OCI-M1 (cell line): ENCODE measurements around the gene FGF5.
"Not testable (repeated sequence)": the region's sequence is repeated elsewhere in the genome, so short reads cannot be mapped to it uniquely, and the experiment has no call there.

Experiments used
- DNase-seq: peaks from one replicate; lab custom pipeline; 2025; lab: John Stamatoyannopoulos, UW

Gene FGF5

GRCh38 chr4:80295336-80295735, 28.9 kb downstream of the FGF5 start:
- no peak for DNase-seq

GRCh38 chr4:80295826-80296225, 29.4 kb downstream of the FGF5 start:
- DNase-seq: no peak

DNA sequence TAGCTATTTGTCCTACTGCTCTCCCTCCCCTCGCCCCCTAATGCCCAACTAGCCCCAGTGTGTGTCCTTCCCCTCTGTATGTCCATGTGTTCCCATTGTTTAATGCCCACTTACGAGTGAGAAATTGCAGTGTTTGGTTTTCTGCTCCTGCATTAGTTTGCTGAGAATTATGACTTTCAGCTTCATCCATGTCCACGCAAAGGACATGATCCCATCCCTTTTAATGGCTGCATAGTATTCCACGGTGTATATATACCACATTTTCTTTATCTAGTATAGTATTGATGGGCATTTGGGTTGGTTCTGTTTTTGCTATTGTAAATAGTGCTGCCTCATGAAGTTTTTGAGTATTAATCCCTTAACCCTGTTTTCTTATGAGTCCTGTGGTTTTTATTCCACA, 35.4 kb downstream of the FGF5 start:
- no peak for DNase-seq

GRCh38 chr4:80302616-80303223, 36.3 kb downstream of the FGF5 start:
- no peak for DNase-seq

DNA sequence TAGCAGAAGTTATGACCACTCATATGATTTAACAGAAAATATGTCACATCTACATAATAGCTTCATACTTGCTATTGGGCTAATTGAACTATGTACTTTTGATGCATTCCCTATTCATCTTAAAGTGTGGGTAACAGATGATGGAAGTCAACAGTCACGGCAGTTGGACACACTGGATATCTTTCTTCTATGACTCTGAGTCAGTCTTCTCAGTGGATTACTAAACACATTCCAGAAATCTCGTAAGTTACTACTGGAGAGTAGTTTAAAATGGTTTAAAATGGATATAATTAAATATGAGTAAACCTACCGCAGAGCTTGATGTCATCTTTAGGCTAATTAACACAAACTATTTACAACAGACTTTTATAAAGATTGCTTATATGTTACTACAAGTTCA, 39.0 kb downstream of the FGF5 start:
- DNase-seq: no peak

- DNase-seq: no peak
Observed at GRCh38 chr4:80306260-80306659, 39.8 kb downstream of the FGF5 start.

DNA sequence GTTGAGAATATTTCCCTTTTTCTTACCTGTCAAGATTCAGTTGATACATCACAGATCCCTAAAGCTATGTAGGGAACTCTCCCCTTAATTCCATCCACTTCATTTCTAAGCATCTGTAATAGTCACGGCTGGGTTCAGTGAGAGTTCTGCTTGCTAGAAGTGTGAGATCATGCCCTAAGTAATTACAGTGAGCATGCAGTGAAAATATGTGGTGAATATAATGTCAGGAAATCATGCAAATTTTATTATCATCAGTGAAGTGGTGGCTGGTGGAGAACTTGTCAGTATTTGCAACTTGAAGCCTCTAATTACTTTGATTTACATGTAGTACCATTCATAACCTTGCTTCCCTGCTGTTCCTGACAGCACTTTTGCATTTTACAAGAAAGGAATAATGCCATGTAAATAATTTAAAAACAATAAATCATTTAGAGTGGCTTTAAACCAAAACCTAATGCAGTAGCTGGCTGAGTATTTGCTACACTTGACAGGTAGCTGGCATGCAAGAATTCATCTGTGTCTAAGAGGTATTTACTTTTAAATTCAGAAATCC, 40.8 kb downstream of the FGF5 start:
- no peak for DNase-seq

DNA sequence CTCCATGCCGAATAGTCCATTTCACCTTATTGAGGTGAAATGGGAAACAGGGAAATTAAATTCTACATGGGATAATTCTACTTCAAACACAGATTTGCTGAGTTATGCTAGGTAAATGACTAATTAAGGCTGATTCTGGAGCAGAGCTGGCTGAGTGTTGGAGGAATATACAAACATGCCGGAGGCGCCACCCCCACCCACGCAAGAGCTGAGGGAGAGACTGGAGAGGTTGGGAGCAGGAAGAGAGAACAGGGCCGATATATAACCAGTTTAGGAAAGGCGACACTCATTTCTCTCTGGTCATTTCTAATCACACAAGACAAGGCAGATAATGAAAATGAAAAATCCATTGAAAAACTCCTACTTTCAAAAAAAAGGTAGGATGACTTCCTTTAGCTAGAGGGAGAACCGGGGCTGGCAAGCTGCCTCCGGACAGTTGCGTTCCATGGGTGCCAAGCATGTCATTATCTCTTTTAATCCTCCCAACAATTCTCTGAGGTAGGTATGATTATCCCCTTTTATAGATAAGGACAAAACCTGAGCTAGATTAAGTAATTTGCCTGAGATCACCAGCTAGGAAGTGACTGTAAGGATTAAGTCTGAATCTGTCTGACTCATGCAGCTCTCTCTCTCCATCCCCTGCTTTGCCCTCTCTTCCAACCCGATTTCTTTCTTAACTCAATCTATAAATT, 41.5 kb downstream of the FGF5 start:
- no peak for DNase-seq

DNA sequence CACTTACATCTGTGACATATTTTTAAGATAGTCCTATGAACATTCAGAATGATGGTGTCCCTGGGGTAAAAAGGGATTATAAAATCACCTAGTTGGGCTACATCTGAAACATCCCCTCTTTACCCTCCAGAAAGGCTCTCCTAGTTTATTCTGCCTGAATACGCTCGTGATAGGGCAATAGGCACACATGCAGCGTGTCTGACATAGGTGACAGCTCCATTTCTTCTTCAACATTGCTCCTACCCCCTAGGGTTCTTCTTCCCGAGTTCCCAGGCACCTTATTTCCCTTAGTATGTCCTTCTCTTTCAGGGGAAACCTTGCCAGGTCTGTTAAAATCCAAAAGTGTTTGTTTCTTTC, 42.0 kb downstream of the FGF5 start:
- DNase-seq: no peak

GRCh38 chr4:80309294-80310004, 43.0 kb downstream of the FGF5 start:
- no peak for DNase-seq

GRCh38 chr4:80311130-80311529, 44.7 kb downstream of the FGF5 start:
- DNase-seq: no peak

DNA sequence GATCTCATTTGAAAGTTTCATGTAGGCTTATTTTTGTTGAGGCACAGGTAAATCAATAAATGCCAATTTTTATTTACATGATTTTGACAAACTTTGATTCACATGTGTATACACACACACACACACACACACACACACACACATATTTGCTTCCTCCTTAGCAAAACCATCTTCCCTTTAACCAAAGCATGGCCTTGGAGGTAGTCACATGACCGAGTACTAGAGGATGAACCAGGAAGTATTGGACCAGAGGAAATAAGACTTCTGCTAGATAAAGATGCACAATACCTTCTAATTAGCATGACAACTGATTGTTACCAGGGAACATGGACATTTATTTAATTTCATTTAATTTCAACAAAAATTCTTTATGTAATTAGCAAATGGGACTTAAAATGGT, 45.7 kb downstream of the FGF5 start:
- peak; percentile 31 for DNase-seq

DNA sequence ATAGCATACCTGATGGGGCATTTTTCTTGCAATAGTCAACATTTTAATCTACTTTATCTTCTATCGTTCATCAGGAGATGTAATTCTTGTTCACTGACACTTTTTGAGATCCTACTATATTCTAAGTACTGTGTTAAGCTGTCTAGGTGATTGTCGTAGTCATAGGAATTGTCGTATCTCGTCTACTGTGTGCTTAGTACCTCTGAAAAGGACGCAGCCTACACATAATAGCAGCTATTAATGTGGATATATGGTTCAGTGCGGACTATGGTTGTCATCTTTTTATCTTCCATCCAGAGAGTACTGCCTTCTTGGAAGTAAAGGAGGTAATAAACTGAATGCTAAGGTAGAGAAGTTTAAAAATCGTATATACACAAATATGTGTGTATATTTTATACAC, 47.2 kb downstream of the FGF5 start:
- DNase-seq: no peak

- DNase-seq: not testable (repeated sequence)
Observed at GRCh38 chr4:80315848-80316247, 49.4 kb downstream of the FGF5 start.

GRCh38 chr4:80321341-80321740, 54.9 kb downstream of the FGF5 start:
- no peak for DNase-seq

DNA sequence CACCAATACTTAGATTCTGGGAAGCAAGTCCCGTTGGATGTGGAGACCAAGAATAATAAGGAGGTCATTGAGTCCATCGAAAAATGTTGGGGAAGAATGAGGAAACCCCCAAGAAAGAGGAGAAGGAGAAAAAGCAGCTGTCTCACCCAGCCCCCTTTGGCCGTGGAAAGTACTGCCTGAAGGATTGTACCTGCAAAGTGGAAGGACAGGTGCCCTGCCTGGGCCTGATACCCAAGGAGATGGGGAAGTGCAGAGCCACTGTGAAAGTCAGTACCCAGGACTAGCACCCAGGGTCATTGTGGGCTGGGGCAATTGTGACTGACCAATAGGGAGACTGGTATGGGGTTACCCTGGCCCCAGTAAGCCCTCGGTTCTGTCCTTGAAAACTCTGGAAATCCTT, 55.3 kb downstream of the FGF5 start:
- no peak for DNase-seq

- DNase-seq: peak; percentile 22
Observed at GRCh38 chr4:80322716-80323115, 56.3 kb downstream of the FGF5 start.

GRCh38 chr4:80324171-80324570, 57.7 kb downstream of the FGF5 start:
- DNase-seq: no peak

- DNase-seq: no peak
Observed at GRCh38 chr4:80331693-80332092, 65.2 kb downstream of the FGF5 start.

DNA sequence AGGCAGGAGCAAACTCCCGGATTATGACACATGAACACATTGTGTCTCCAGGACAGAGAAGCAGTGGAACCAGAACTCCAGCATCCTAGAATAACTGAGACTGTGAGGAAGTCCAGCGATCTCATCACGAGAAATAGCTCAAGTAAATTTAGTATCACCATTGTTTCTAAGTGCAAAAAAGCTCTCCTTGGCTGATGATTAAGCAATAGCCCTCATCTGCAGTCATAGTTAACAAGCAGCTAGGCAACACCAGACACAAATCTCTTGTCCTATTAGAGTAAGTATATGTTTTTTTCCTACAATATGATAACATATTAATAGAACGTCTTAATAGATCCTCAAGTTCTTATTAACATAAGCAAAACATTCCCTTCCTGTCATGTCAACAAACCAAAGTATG, 66.7 kb downstream of the FGF5 start:
- no peak for DNase-seq

DNA sequence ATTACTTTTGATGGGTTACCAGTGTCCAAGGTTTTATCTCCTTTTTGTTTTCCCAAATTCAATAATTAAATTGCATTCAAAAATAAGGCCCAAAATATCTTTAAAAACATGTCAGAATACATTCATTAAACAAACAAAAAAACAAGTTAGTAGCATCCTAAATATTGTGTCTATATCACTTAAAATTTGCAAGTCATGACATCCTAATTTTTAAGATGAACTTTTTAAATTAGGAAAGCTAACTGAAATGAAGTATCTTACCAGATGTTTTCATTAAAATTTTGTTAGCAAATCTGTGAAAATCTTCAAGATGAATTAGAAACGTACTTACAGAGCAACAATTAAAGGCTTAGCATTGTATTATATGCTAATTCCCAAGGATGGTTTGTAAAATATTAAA, 68.1 kb downstream of the FGF5 start:
- no peak for DNase-seq

- no peak for DNase-seq
Observed at GRCh38 chr4:80335226-80335553, 68.7 kb downstream of the FGF5 start.
